Panc1 (cell line): ENCODE results near the gene NCR3LG1.

Experiments used
- CTCF ChIP-seq: fragments of 450-650 bp; IDR thresholded peaks from 2 replicates; pipeline ENCODE4 v1.5.1; 2017; ENCODE audit warnings: mild to moderate bottlenecking
- POLR2AphosphoS5 ChIP-seq: IDR thresholded peaks from 2 replicates; pipeline ENCODE4 v1.6.1; 2012; ENCODE audit warnings: mild to moderate bottlenecking, low read depth, low read length, moderate library complexity
- REST ChIP-seq, 2 experiments: IDR thresholded peaks; 2 replicates each; pipeline ENCODE4 v1.6.1; 2011 to 2012; ENCODE audit warnings: low read depth in 2 of 2, control low read depth in 1 of 2, low read length in 1 of 2, mild to moderate bottlenecking in 1 of 2, moderate library complexity in 1 of 2; ENCODE audit not compliant: insufficient read depth in 1 of 2
- SIN3A ChIP-seq: IDR thresholded peaks from 2 replicates; pipeline ENCODE4 v1.6.1; 2012; ENCODE audit warnings: low read depth, mild to moderate bottlenecking, low read length, moderate library complexity, borderline replicate concordance; ENCODE audit not compliant: insufficient read depth

- TF ChIP-seq CTCF (no peak), POLR2AphosphoS5 (no peak), SIN3A (no peak), REST (IDR thresholded peaks at IDR 0.05; ENCODE audit: insufficient read depth in 1 of 2, low read depth in 2 of 2, low read length in 1 of 2) (no peak)
Measured at GRCh38 chr11:17385926-17386325, 34.3 kb downstream of the NCR3LG1 start.
